ENCODE measurements around the gene ELFN2. TPM values are rescaled to one million over a fixed set of nuclear protein-coding genes. Genes with fewer than 3 reads are reported as not detected.

The ELFN2 gene, protein sequence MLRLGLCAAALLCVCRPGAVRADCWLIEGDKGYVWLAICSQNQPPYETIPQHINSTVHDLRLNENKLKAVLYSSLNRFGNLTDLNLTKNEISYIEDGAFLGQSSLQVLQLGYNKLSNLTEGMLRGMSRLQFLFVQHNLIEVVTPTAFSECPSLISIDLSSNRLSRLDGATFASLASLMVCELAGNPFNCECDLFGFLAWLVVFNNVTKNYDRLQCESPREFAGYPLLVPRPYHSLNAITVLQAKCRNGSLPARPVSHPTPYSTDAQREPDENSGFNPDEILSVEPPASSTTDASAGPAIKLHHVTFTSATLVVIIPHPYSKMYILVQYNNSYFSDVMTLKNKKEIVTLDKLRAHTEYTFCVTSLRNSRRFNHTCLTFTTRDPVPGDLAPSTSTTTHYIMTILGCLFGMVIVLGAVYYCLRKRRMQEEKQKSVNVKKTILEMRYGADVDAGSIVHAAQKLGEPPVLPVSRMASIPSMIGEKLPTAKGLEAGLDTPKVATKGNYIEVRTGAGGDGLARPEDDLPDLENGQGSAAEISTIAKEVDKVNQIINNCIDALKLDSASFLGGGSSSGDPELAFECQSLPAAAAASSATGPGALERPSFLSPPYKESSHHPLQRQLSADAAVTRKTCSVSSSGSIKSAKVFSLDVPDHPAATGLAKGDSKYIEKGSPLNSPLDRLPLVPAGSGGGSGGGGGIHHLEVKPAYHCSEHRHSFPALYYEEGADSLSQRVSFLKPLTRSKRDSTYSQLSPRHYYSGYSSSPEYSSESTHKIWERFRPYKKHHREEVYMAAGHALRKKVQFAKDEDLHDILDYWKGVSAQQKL
- total RNA-seq (2014; rRNA removed; shearing (Covaris generic)) (0.89 and 1.1 TPM in 2 replicates), polyA plus RNA-seq (2016; fragmentation: Nextera tagmentation; extraction: Ambion mirVana) (0.19 and 0.48 TPM in 2 replicates)

DNA sequence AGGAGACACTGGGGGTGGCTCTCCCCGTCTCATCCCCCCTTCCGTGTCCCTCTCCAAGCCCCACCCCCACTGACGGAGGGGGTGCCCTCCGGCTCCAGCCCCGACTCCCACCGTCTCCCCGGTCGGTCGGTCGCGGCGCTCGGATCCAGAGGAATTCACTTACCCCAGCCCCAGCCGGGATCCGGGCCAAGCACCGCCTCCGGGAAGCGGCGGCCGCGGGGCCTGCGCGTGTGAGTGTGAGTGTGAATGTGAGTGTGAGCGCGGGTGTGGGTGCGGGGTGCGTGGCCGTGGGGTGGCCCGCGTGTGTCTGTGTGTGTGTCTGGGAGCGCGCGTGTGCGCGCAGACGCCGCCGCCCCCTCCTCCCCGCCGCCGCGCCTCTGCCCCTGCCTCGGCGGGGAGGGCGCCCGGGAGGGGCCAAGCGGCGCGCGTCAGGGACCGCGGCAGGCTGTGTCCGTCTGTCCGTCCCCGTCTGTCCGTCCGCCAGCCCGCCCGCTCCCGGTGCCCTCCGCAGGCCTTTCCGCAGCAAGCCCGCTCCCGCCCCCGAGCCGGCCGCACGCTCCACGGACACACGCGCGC is at the start of gene ELFN2:
Gene ELFN2, minus strand, starts transcription at position 345 of the 576 bp plus-strand sequence. CDS start 51,945 bp downstream, outside the sequence.
- Histone ChIP-seq H3K9ac (peak within 1 kb of the TSS; percentile 58), H3F3A (ENCODE audit: insufficient read depth) (peaks cover 11% of the 10 kb centered on the region), H3K4me3 (peak within 1 kb of the TSS; percentile 73), H3K9me2 (ENCODE audit: insufficient read depth) (no peaks in the 10 kb centered on the region), H3K9me3 (ENCODE audit: low read depth) (no peaks in the 10 kb centered on the region), H3K4me1 (ENCODE audit: insufficient read depth) (peaks cover 11% of the 10 kb centered on the region), H4K20me1 (ENCODE audit: insufficient read depth) (no peaks in the 10 kb centered on the region), H3K27ac (no peak within 1 kb of the TSS), H3K27me3 (replicated peaks; ENCODE audit: insufficient read depth) (no peaks in the 10 kb centered on the region), H3K79me2 (ENCODE audit: insufficient read depth) (no peaks in the 10 kb centered on the region), H2AFZ (peak within 1 kb of the TSS; percentile 80), H3K4me2 (ENCODE audit: unreplicated experiment) (peak within 1 kb of the TSS; percentile 65), H3K36me3 (ENCODE audit: low read depth) (no peaks in the 10 kb centered on the region)
- in situ Hi-C loops (cut with MboI): no loop called here
- peak; percentile 50 for DNase-seq
- no peak for TF ChIP-seq EZH2 (IDR thresholded peaks at IDR 0.05; ENCODE audit: insufficient read depth, poor library complexity, severe bottlenecking)
- no peak for TF ChIP-seq EZH2phosphoT487 (IDR thresholded peaks at IDR 0.05; ENCODE audit: insufficient read depth, low read depth)
- 0 to 1% methylated on average over 22 to 49 of the region's 72 CpGs for WGBS, 2 experiments (ENCODE audit: low coverage in 1 of 2, low lambda C conversion rate in 2 of 2, missing lambda C conversion rate in 2 of 2)

DNA sequence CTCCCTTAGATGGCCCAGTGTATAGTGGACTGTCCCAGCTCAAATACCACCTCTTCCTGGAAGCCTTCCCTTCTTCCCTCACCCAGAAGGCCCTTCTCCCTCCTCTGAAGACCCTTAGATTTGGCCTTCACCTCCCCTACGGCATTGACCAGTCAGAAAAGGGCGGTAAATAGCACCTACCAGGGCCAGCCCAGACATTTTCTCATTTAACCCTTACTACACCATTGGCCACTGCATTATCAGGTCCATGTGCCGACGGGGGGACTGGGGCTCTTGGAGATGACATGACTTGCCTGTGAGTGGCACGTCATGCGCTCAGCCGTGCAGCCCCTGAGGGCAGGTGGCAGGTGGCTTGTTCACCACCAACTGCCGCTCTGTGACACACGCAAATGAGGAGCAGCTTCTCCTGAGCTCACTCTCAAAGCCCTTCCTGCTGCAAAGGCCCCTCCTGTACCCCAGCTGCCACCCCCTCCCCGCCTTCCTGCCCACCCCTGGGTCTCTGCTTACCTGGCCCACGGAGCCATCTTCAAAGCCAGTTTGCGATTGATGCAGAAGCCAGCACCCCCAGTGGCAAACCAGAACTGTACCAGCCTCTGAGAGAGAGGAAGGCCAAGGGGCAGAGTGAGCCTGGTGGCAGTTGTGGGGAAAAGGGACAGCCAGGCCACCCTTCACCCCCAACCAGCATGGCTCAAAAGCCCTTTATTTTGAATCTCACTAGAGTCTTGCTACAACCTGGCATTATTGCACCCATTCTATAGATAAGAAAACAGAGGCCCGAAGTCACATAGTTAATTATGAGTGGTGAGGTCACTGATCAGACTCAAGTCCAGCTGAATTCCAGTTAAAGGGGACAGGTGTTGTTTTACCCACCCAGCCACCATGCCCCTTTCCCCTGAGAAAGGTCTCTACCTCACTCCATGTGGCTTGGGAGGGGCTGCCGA is 49.4 kb upstream of the ELFN2 start:
- Histone ChIP-seq H3F3A (ENCODE audit: insufficient read depth) (no peaks in the 10 kb centered on the region), H3K9me2 (ENCODE audit: insufficient read depth) (no peaks in the 10 kb centered on the region), H2AFZ (no peak overlapping the region), H4K20me1 (ENCODE audit: insufficient read depth) (no peaks in the 10 kb centered on the region), H3K4me2 (ENCODE audit: unreplicated experiment) (no peak overlapping the region), H3K4me3 (no peak overlapping the region), H3K9me3 (ENCODE audit: low read depth) (no peaks in the 10 kb centered on the region), H3K27me3 (replicated peaks; ENCODE audit: insufficient read depth) (peaks cover 17% of the 10 kb centered on the region), H3K36me3 (ENCODE audit: low read depth) (no peaks in the 10 kb centered on the region), H3K9ac (no peak overlapping the region), H3K27ac (no peak overlapping the region), H3K4me1 (ENCODE audit: insufficient read depth) (no peaks in the 10 kb centered on the region), H3K79me2 (ENCODE audit: insufficient read depth) (no peaks in the 10 kb centered on the region)
- in situ Hi-C loops (cut with MboI): no loop called here
- DNase-seq: no peak
- WGBS, 2 experiments (ENCODE audit: low coverage in 1 of 2, low lambda C conversion rate in 2 of 2, missing lambda C conversion rate in 2 of 2): 53 to 54% methylated on average over 14 of the region's 14 CpGs
- TF ChIP-seq EZH2 (IDR thresholded peaks at IDR 0.05; ENCODE audit: insufficient read depth, poor library complexity, severe bottlenecking) (no peak), EZH2phosphoT487 (IDR thresholded peaks at IDR 0.05; ENCODE audit: insufficient read depth, low read depth) (no peak)

DNA sequence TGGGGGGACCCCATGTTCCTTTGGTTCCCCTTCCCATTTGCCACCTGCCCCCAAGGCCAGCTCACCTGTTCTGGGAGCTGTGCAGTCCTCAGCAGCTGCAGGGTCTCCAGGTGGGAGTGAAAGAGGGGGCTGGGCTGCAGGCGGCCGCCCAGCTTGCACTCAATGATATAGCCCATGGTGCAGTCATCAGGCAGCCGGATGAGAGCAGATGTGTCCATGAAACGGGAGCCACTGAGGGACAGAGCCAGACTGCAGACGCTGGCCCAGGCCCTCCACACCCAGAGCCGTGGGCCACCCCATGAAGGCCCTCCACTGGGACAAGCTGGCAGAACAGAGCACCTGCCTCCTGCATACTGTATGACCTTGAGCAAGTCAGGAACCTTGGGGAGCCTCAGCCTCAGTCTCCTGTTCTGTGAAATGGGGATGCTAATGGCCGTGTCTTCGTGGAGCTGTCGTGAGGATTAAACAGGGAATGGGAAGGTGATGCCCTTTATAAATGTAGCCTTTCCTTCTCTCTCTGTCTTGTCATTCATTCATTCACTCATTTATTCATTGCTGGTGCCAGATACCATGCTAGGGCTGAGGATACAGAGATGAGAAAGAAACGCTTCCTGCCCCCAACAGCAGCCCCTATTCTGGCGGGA is 47.3 kb upstream of the ELFN2 start:
- no peaks in the 10 kb centered on the region for H3K79me2 ChIP-seq (ENCODE audit: insufficient read depth)
- H3K4me2 ChIP-seq (ENCODE audit: unreplicated experiment): no peak overlapping the region
- H3K9me3 ChIP-seq (ENCODE audit: low read depth): no peaks in the 10 kb centered on the region
- no peaks in the 10 kb centered on the region for H4K20me1 ChIP-seq (ENCODE audit: insufficient read depth)
- H2AFZ ChIP-seq: no peak overlapping the region
- no peaks in the 10 kb centered on the region for H3K36me3 ChIP-seq (ENCODE audit: low read depth)
- no peak overlapping the region for H3K4me3 ChIP-seq
- TF ChIP-seq EZH2phosphoT487 (IDR thresholded peaks at IDR 0.05; ENCODE audit: insufficient read depth, low read depth): no peak
- no peak for TF ChIP-seq EZH2 (IDR thresholded peaks at IDR 0.05; ENCODE audit: insufficient read depth, poor library complexity, severe bottlenecking)
- H3K27ac ChIP-seq: no peak overlapping the region
- H3K4me1 ChIP-seq (ENCODE audit: insufficient read depth): no peaks in the 10 kb centered on the region
- no peak for DNase-seq
- in situ Hi-C loops (cut with MboI): no loop called here
- peaks cover 8% of the 10 kb centered on the region; the same call in 1 of the 2 replicates for H3F3A ChIP-seq (ENCODE audit: insufficient read depth)
- no peak overlapping the region for H3K9ac ChIP-seq
- 36 to 46% methylated on average over 11 of the region's 11 CpGs for WGBS, 2 experiments (ENCODE audit: low coverage in 1 of 2, low lambda C conversion rate in 2 of 2, missing lambda C conversion rate in 2 of 2)
- no peaks in the 10 kb centered on the region for H3K9me2 ChIP-seq (ENCODE audit: insufficient read depth)
- peaks cover 37% of the 10 kb centered on the region for H3K27me3 ChIP-seq (replicated peaks; ENCODE audit: insufficient read depth)

Data from GM23248 (cell line).